Stimulated activated CD4-positive, alpha-beta T cell treated with anti-CD3 and anti-CD28 coated beads, Interleukin-2, amount 100 ng/mL, for 24 hours (primary cell): ENCODE data around the gene SPTLC2.

Source experiments
- DNase-seq, 2 donors: peaks; one replicate each; pipeline ENCODE4 v3.0.0-alpha.2; 2020

The SPTLC2 gene

GRCh38 chr14:77458249-77458950 lies 158.0 kb downstream of the SPTLC2 start:
- DNase-seq = peak; percentile 38 to 43

- DNase-seq = peak; percentile 88 to 92
Measured at GRCh38 chr14:77457522-77458248, 158.8 kb downstream of the SPTLC2 start, which contains the start of the genes AHSA1 and VIPAS39. AHSA1 (plus strand) TSS chr14:77458093; CDS start chr14:77458190, 97 bp downstream. VIPAS39 (minus strand) TSS chr14:77457601; CDS start chr14:77454102, 3,499 bp downstream.

DNA sequence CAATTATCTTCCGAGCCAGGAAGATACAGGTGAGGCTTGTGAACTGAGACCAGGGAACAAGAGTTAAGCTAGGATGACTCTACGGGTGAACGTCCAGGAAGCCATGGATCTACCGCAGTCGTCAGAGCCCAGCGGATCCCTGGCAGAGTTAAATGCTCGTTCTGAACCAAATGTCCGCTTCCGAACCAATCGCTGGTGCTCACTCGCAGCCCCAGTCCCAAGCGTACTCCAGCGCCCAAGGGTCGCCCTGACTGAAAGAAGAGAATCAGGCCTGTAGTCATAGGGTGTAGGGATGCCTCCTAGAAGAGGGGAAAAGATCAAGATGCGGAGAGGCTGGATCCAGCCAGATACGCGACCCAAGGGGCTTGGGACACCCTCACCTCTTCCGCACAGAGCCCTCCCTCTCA lies 159.3 kb downstream of the SPTLC2 start:
- DNase-seq = no peak
